WTC11 (cell line): ENCODE measurements around the gene CUL9.

Source experiments
- SMAD3 ChIP-seq: sonication (generic); formaldehyde crosslinking; IDR thresholded peaks from 2 replicates; pipeline ENCODE4 v1.8.0; 2022; ENCODE audit warnings: missing genetic modification reagents, mild to moderate bottlenecking, borderline replicate concordance
- SP1 ChIP-seq: sonication (generic); formaldehyde crosslinking; conservative IDR thresholded peaks from 2 replicates; pipeline ENCODE4 v1.8.1; 2022; ENCODE audit warnings: missing genetic modification reagents
- TEAD4 ChIP-seq: sonication (generic); formaldehyde crosslinking; IDR thresholded peaks from 2 replicates; pipeline ENCODE4 v1.8.0; 2022; ENCODE audit warnings: mild to moderate bottlenecking, missing genetic modification reagents
- TF ChIP-seq, protein P1 (sequence below): fragments of 200-600 bp; IDR thresholded peaks from 2 replicates; pipeline ENCODE4 v1.8.0; 2022; ENCODE audit warnings: antibody characterized with exemption
- TF ChIP-seq, protein P2 (sequence below): sonication (generic); formaldehyde crosslinking; IDR thresholded peaks from 2 replicates; pipeline ENCODE4 v1.8.1; 2023; ENCODE audit warnings: mild to moderate bottlenecking, missing genetic modification reagents, moderate library complexity

DNA sequence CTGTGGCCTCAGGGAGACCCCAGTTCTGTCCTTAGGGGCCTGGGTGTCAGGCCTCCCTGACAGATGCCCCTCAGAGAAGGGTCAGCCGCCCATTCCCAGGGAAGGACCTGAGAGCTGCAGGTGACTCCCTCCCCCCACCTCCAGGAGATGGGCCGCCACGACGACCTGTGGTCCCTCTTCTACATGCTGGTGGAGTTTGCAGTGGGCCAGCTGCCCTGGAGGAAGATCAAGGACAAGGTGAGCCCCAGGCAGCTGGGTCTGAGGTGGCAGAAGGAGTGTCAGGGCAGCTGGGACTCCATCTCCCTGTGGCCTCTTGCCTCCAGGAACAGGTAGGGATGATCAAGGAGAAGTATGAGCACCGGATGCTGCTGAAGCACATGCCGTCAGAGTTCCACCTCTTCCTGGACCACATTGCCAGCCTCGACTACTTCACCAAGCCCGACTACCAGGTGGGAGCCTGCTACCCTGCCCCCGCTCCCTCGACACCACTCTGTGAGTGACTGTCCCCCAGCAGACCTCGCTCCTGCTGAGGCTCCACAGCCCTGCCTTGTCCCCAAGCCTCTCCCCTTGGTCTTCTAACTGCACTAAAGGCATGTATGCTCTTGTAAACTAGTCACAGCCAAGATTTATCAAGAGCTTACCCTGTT is 73.5 kb downstream of the CUL9 start:
- TF ChIP-seq, protein P1, sequence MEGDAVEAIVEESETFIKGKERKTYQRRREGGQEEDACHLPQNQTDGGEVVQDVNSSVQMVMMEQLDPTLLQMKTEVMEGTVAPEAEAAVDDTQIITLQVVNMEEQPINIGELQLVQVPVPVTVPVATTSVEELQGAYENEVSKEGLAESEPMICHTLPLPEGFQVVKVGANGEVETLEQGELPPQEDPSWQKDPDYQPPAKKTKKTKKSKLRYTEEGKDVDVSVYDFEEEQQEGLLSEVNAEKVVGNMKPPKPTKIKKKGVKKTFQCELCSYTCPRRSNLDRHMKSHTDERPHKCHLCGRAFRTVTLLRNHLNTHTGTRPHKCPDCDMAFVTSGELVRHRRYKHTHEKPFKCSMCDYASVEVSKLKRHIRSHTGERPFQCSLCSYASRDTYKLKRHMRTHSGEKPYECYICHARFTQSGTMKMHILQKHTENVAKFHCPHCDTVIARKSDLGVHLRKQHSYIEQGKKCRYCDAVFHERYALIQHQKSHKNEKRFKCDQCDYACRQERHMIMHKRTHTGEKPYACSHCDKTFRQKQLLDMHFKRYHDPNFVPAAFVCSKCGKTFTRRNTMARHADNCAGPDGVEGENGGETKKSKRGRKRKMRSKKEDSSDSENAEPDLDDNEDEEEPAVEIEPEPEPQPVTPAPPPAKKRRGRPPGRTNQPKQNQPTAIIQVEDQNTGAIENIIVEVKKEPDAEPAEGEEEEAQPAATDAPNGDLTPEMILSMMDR: no peak
- TF ChIP-seq SMAD3 (CRISPR knock-in tag) (no peak), SP1 (CRISPR knock-in tag) (no peak), TEAD4 (CRISPR knock-in tag) (no peak)
- TF ChIP-seq, protein P2, sequence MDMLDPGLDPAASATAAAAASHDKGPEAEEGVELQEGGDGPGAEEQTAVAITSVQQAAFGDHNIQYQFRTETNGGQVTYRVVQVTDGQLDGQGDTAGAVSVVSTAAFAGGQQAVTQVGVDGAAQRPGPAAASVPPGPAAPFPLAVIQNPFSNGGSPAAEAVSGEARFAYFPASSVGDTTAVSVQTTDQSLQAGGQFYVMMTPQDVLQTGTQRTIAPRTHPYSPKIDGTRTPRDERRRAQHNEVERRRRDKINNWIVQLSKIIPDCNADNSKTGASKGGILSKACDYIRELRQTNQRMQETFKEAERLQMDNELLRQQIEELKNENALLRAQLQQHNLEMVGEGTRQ (CRISPR knock-in tag): no peak
